ENCODE results near the gene PANK4. TPM values are rescaled to one million over a fixed set of nuclear protein-coding genes. Genes with fewer than 3 reads are reported as not detected.

Gene PANK4
- total and polyA plus RNA-seq, 9 donors, result 19.7 to 30.2 (median 22.5) TPM

DNA sequence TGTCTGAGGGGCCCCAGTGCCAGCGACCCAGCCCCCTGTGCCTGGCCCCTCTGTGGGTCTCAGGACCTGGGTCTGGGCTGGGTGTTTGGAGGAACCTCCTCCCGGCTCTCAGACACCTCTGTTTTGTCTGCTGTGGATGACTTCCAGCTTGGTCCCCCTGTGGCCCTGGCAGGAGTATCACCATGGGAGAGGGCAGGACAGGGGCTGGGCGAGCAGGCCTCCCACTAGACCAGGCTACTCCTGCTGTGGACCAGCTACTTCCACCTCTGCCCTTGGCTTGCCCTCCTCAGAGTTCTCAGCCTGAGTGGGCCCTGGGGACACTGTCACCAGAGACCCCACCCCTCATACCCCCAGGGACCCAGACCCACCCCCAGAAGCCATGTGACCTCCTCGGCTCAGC lies 28.5 kb downstream of the PANK4 start:
- peaks cover 17% of the 10 kb centered on the region for H3K27me3 ChIP-seq (ENCODE audit: control insufficient read depth, insufficient read depth, low read length)
- no peak overlapping the region for H3K27ac ChIP-seq (ENCODE audit: low read length)
- H3K9me3 ChIP-seq (replicated peaks; ENCODE audit: control insufficient read depth, low read depth, low read length), result no peaks in the 10 kb centered on the region
- no peak for DNase-seq
- peaks cover 52% of the 10 kb centered on the region for H3K4me1 ChIP-seq (ENCODE audit: control insufficient read depth, insufficient read depth, low read length)
- H3K4me3 ChIP-seq (ENCODE audit: low read length), result no peak overlapping the region
- no peaks in the 10 kb centered on the region for H3K36me3 ChIP-seq (ENCODE audit: control insufficient read depth, insufficient read depth, low read length)
- 35% methylated on average over 3 of the region's 4 CpGs for WGBS (ENCODE audit: insufficient coverage)

DNA sequence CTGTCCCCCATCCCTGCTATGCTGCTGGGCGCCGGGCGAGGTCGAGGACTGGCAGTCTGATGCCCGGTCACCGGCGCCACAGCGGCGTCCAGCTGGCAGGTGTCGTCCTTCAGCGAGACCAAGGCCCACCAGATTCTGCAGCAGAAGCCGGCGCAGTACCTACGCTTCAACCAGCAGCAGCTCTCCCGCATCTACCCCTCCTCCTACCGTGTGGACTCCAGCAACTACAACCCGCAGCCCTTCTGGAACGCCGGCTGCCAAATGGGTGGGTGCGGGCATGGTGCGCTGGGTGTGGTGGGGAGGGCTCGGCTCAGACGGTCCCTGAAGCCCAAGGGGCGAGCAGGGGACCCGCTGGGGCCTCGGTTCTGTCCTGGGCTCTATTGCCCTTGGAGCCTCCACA lies 29.6 kb downstream of the PANK4 start:
- no peaks in the 10 kb centered on the region for H3K9me3 ChIP-seq (replicated peaks; ENCODE audit: control insufficient read depth, low read depth, low read length)
- no peak overlapping the region for H3K27ac ChIP-seq (ENCODE audit: low read length)
- peaks cover 41% of the 10 kb centered on the region for H3K4me1 ChIP-seq (ENCODE audit: control insufficient read depth, insufficient read depth, low read length)
- whole genome bisulfite sequencing (ENCODE audit: insufficient coverage), result 84% methylated on average over 11 of the region's 26 CpGs
- no peak overlapping the region for H3K4me3 ChIP-seq (ENCODE audit: low read length)
- H3K36me3 ChIP-seq (ENCODE audit: control insufficient read depth, insufficient read depth, low read length), result no peaks in the 10 kb centered on the region
- no peak for DNase-seq
- H3K27me3 ChIP-seq (ENCODE audit: control insufficient read depth, insufficient read depth, low read length), result peaks cover 21% of the 10 kb centered on the region

- Histone ChIP-seq H3K36me3 (ENCODE audit: control insufficient read depth, insufficient read depth, low read length) (no peaks in the 10 kb centered on the region), H3K27ac (ENCODE audit: low read length) (no peak overlapping the region), H3K4me3 (ENCODE audit: low read length) (no peak overlapping the region), H3K4me1 (ENCODE audit: control insufficient read depth, insufficient read depth, low read length) (peaks cover 36% of the 10 kb centered on the region), H3K27me3 (ENCODE audit: control insufficient read depth, insufficient read depth, low read length) (peaks cover 23% of the 10 kb centered on the region), H3K9me3 (replicated peaks; ENCODE audit: control insufficient read depth, low read depth, low read length) (no peaks in the 10 kb centered on the region)
- WGBS (ENCODE audit: insufficient coverage), result 66% methylated on average over 23 of the region's 28 CpGs
- no peak for DNase-seq
Measured at GRCh38 chr1:2496087-2496622, 30.2 kb downstream of the PANK4 start.

- DNase-seq, result no peak
- WGBS (ENCODE audit: insufficient coverage), result 72% methylated on average over 3 of the region's 12 CpGs
Measured at GRCh38 chr1:2495546-2495945, 30.9 kb downstream of the PANK4 start.

GRCh38 chr1:2495026-2495425 lies 31.4 kb downstream of the PANK4 start:
- Histone ChIP-seq H3K9me3 (replicated peaks; ENCODE audit: control insufficient read depth, low read depth, low read length) (no peaks in the 10 kb centered on the region), H3K36me3 (ENCODE audit: control insufficient read depth, insufficient read depth, low read length) (no peaks in the 10 kb centered on the region), H3K27me3 (ENCODE audit: control insufficient read depth, insufficient read depth, low read length) (peaks cover 23% of the 10 kb centered on the region), H3K4me1 (ENCODE audit: control insufficient read depth, insufficient read depth, low read length) (peaks cover 26% of the 10 kb centered on the region), H3K4me3 (ENCODE audit: low read length) (no peak overlapping the region), H3K27ac (ENCODE audit: low read length) (no peak overlapping the region)
- DNase-seq, result no peak
- WGBS (ENCODE audit: insufficient coverage), result 61% methylated on average over 8 of the region's 12 CpGs

More at GRCh38 chr1:2495546-2495945, 30.9 kb downstream of the PANK4 start:
- H3K9me3 ChIP-seq (replicated peaks; ENCODE audit: control insufficient read depth, low read depth, low read length), result no peaks in the 10 kb centered on the region
- H3K27me3 ChIP-seq (ENCODE audit: control insufficient read depth, insufficient read depth, low read length), result peaks cover 23% of the 10 kb centered on the region
- no peaks in the 10 kb centered on the region for H3K36me3 ChIP-seq (ENCODE audit: control insufficient read depth, insufficient read depth, low read length)
- peaks cover 32% of the 10 kb centered on the region for H3K4me1 ChIP-seq (ENCODE audit: control insufficient read depth, insufficient read depth, low read length)
- no peak overlapping the region for H3K4me3 ChIP-seq (ENCODE audit: low read length)
- no peak overlapping the region for H3K27ac ChIP-seq (ENCODE audit: low read length)

GRCh38 chr1:2494323-2494693 lies 32.1 kb downstream of the PANK4 start:
- 31% methylated on average over 19 of the region's 19 CpGs for WGBS (ENCODE audit: insufficient coverage)
- no peaks in the 10 kb centered on the region for H3K36me3 ChIP-seq (ENCODE audit: control insufficient read depth, insufficient read depth, low read length)
- no peak overlapping the region for H3K4me3 ChIP-seq (ENCODE audit: low read length)
- no peak overlapping the region for H3K27ac ChIP-seq (ENCODE audit: low read length)
- H3K4me1 ChIP-seq (ENCODE audit: control insufficient read depth, insufficient read depth, low read length), result peaks cover 21% of the 10 kb centered on the region
- H3K27me3 ChIP-seq (ENCODE audit: control insufficient read depth, insufficient read depth, low read length), result peaks cover 23% of the 10 kb centered on the region
- no peaks in the 10 kb centered on the region for H3K9me3 ChIP-seq (replicated peaks; ENCODE audit: control insufficient read depth, low read depth, low read length)
- DNase-seq, result no peak

DNA sequence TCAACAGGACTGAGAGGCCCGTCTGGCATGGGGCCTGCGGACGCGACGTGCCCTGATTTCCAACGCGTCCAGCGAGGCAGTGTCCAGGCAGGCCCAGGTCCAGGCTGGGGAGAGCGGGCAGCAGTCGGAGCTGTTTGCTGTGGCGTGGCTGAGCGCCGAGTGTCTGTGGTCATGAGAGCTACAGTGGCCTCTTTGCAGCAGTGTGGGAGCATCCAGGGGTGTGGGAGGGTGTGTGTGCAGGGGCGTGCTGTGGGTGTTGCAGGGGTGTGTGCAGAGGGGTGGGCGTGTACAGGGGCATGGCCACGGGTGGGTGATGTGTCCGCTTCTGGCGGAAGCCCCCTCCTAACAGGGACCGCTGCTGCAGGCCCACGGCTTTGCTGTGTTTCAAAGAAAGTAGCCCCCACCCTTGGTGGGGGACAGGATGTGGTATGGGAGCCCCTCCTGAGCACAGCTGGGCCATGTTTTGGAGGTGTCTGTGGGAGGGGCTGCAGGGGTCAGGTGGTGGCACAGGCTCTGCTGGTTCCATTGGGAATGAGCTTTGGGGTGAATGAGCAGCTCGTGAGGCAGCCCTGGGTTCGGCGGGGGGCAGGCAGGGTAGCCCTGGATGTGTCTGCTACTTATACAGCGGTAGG lies 32.6 kb downstream of the PANK4 start:
- Histone ChIP-seq H3K36me3 (ENCODE audit: control insufficient read depth, insufficient read depth, low read length) (no peaks in the 10 kb centered on the region), H3K27me3 (ENCODE audit: control insufficient read depth, insufficient read depth, low read length) (peaks cover 23% of the 10 kb centered on the region), H3K27ac (ENCODE audit: low read length) (no peak overlapping the region), H3K9me3 (replicated peaks; ENCODE audit: control insufficient read depth, low read depth, low read length) (peaks cover 3% of the 10 kb centered on the region), H3K4me3 (ENCODE audit: low read length) (no peak overlapping the region), H3K4me1 (ENCODE audit: control insufficient read depth, insufficient read depth, low read length) (peaks cover 21% of the 10 kb centered on the region)
- 56% methylated on average over 21 of the region's 24 CpGs for WGBS (ENCODE audit: insufficient coverage)
- no peak for DNase-seq

GRCh38 chr1:2493218-2493617 lies 33.2 kb downstream of the PANK4 start:
- H3K4me1 ChIP-seq (ENCODE audit: control insufficient read depth, insufficient read depth, low read length), result peaks cover 21% of the 10 kb centered on the region
- H3K36me3 ChIP-seq (ENCODE audit: control insufficient read depth, insufficient read depth, low read length), result no peaks in the 10 kb centered on the region
- no peak for DNase-seq
- H3K27me3 ChIP-seq (ENCODE audit: control insufficient read depth, insufficient read depth, low read length), result peaks cover 25% of the 10 kb centered on the region
- WGBS (ENCODE audit: insufficient coverage), result 26% methylated on average over 17 of the region's 19 CpGs
- H3K9me3 ChIP-seq (replicated peaks; ENCODE audit: control insufficient read depth, low read depth, low read length), result peaks cover 9% of the 10 kb centered on the region
- H3K4me3 ChIP-seq (ENCODE audit: low read length), result no peak overlapping the region
- H3K27ac ChIP-seq (ENCODE audit: low read length), result no peak overlapping the region

GRCh38 chr1:2492091-2492490 lies 34.3 kb downstream of the PANK4 start:
- 64% methylated on average over 6 of the region's 13 CpGs for WGBS (ENCODE audit: insufficient coverage)
- Histone ChIP-seq H3K4me1 (ENCODE audit: control insufficient read depth, insufficient read depth, low read length) (peaks cover 21% of the 10 kb centered on the region), H3K27me3 (ENCODE audit: control insufficient read depth, insufficient read depth, low read length) (peaks cover 25% of the 10 kb centered on the region), H3K36me3 (ENCODE audit: control insufficient read depth, insufficient read depth, low read length) (no peaks in the 10 kb centered on the region), H3K27ac (ENCODE audit: low read length) (no peak overlapping the region), H3K4me3 (ENCODE audit: low read length) (no peak overlapping the region), H3K9me3 (replicated peaks; ENCODE audit: control insufficient read depth, low read depth, low read length) (peaks cover 13% of the 10 kb centered on the region)
- no peak for DNase-seq

DNA sequence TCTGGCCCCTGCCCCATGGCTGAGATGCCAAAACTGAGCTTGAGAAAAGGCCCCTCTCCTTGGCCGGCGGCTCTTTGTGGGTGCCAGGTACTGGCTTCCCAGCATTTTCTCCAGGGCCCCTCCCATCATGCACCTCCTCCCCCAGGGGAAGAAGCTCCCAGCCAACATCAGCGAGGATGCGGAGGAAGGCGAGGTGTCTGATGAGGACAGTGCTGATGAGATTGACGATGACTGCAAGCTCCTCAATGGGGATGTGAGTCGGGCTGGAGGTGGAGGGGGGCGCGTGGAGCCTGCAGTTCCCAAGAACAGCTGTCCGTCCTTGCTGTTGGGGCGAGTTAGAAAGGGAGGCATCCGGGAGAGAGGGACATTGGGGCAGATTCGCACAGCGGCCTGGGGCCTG lies 36.8 kb downstream of the PANK4 start:
- Histone ChIP-seq H3K4me1 (ENCODE audit: control insufficient read depth, insufficient read depth, low read length) (peaks cover 5% of the 10 kb centered on the region), H3K9me3 (replicated peaks; ENCODE audit: control insufficient read depth, low read depth, low read length) (peaks cover 13% of the 10 kb centered on the region), H3K36me3 (ENCODE audit: control insufficient read depth, insufficient read depth, low read length) (no peaks in the 10 kb centered on the region), H3K4me3 (ENCODE audit: low read length) (no peak overlapping the region), H3K27ac (ENCODE audit: low read length) (no peak overlapping the region), H3K27me3 (ENCODE audit: control insufficient read depth, insufficient read depth, low read length) (peaks cover 23% of the 10 kb centered on the region)
- 90% methylated on average over 7 of the region's 14 CpGs for WGBS (ENCODE audit: insufficient coverage)
- DNase-seq, result no peak

DNA sequence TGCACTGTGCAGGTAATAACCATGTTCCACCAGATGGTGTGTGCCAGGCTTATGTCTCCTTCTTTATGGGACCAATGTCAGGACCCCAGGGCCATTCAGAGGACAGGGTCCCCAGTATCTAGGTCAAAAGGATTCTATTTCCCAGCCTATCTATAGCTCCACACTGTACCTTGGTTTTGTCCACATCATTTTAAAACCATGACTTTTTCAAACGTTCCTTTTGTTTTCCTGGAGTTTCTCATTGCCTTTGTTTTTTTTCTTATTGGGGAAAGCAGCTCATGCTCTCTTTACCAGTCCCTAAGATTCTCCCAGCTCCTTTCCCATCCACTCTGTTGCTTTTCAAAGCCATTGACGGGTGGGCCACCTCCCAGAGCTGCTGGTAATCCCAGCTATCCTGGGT lies 37.7 kb downstream of the PANK4 start:
- no peaks in the 10 kb centered on the region for H3K4me1 ChIP-seq (ENCODE audit: control insufficient read depth, insufficient read depth, low read length)
- H3K27ac ChIP-seq (ENCODE audit: low read length), result no peak overlapping the region
- H3K4me3 ChIP-seq (ENCODE audit: low read length), result no peak overlapping the region
- H3K9me3 ChIP-seq (replicated peaks; ENCODE audit: control insufficient read depth, low read depth, low read length), result peaks cover 13% of the 10 kb centered on the region
- peaks cover 16% of the 10 kb centered on the region for H3K27me3 ChIP-seq (ENCODE audit: control insufficient read depth, insufficient read depth, low read length)
- 100% methylated on average over 1 of the region's 2 CpGs for WGBS (ENCODE audit: insufficient coverage)
- DNase-seq, result no peak
- no peaks in the 10 kb centered on the region for H3K36me3 ChIP-seq (ENCODE audit: control insufficient read depth, insufficient read depth, low read length)
